H9 (cell line): ENCODE measurements around the gene PHF12. TPM values are rescaled to one million over a fixed set of nuclear protein-coding genes. Genes with fewer than 3 reads are reported as not detected.

Source experiments
- DNase-seq: peaks from one replicate; pipeline ENCODE4 v3.0.0-alpha.2; 2017
- H2AFZ ChIP-seq: one replicate; pipeline ENCODE4 v1.6.1; 2013; ENCODE audit warnings: mild to moderate bottlenecking, low read length, control low read depth, moderate library complexity
- H2AK5ac ChIP-seq: 2 replicates; pipeline ENCODE4 v1.6.1; 2013; ENCODE audit warnings: low read length, control low read depth, mixed read lengths; ENCODE audit not compliant: insufficient read length
- H2BK120ac ChIP-seq: one replicate; pipeline ENCODE4 v1.6.1; 2013; ENCODE audit warnings: low read depth, mild to moderate bottlenecking, low read length, control low read depth, inconsistent platforms; ENCODE audit not compliant: poor library complexity, severe bottlenecking
- H2BK12ac ChIP-seq: 2 replicates; pipeline ENCODE4 v1.6.1; 2013; ENCODE audit warnings: low read length, control low read depth, mixed read lengths, low read depth; ENCODE audit not compliant: insufficient read length
- H2BK15ac ChIP-seq: 2 replicates; pipeline ENCODE4 v1.6.1; 2013; ENCODE audit warnings: low read depth, low read length, control low read depth
- H2BK20ac ChIP-seq: one replicate; pipeline ENCODE4 v1.6.1; 2013; ENCODE audit warnings: low read depth, mild to moderate bottlenecking, low read length, control low read depth, inconsistent platforms; ENCODE audit not compliant: poor library complexity, severe bottlenecking
- H2BK5ac ChIP-seq: 2 replicates; pipeline ENCODE4 v1.6.1; 2013; ENCODE audit warnings: low read length, control low read depth, mixed read lengths; ENCODE audit not compliant: insufficient read length
- H3K14ac ChIP-seq: 2 replicates; pipeline ENCODE4 v1.6.1; 2013; ENCODE audit warnings: low read length, control low read depth; ENCODE audit not compliant: insufficient read depth
- H3K18ac ChIP-seq: 2 replicates; pipeline ENCODE4 v1.6.1; 2013; ENCODE audit warnings: low read depth, mild to moderate bottlenecking, mixed read lengths, low read length, control low read depth; ENCODE audit not compliant: insufficient read length
- H3K23ac ChIP-seq: 2 replicates; pipeline ENCODE4 v1.6.1; 2013; ENCODE audit warnings: low read length, control low read depth, mixed read lengths, low read depth; ENCODE audit not compliant: insufficient read length
- H3K23me2 ChIP-seq: 2 replicates; pipeline ENCODE4 v1.6.1; 2013; ENCODE audit warnings: low read depth, mild to moderate bottlenecking, mixed read lengths, low read length, control low read depth; ENCODE audit not compliant: insufficient read length, poor library complexity, severe bottlenecking
- H3K27ac ChIP-seq: 2 replicates; pipeline ENCODE4 v1.5.1; 2013; ENCODE audit warnings: low read length, control low read depth, mixed read lengths, low read depth; ENCODE audit not compliant: insufficient read length
- H3K27me3 ChIP-seq: 2 replicates; pipeline ENCODE4 v1.6.1; 2013; ENCODE audit warnings: low read length, control low read depth, inconsistent platforms; ENCODE audit not compliant: insufficient read depth
- H3K4ac ChIP-seq: 2 replicates; pipeline ENCODE4 v1.6.1; 2013; ENCODE audit warnings: low read depth, mild to moderate bottlenecking, control low read depth, inconsistent platforms, low read length, moderate library complexity
- H3K4me1 ChIP-seq: 2 replicates; pipeline ENCODE4 v1.6.1; 2013; ENCODE audit warnings: low read length, control low read depth, inconsistent platforms; ENCODE audit not compliant: insufficient read depth
- H3K4me2 ChIP-seq: 2 replicates; pipeline ENCODE4 v1.6.1; 2013; ENCODE audit warnings: low read length, control low read depth, mixed read lengths; ENCODE audit not compliant: insufficient read length, insufficient read depth
- H3K56ac ChIP-seq: 2 replicates; pipeline ENCODE4 v1.6.1; 2013; ENCODE audit warnings: low read depth, mild to moderate bottlenecking, mixed read lengths, low read length, control low read depth; ENCODE audit not compliant: insufficient read length
- H3K79me1 ChIP-seq: 2 replicates; pipeline ENCODE4 v1.6.1; 2013; ENCODE audit warnings: low read depth, mild to moderate bottlenecking, moderate library complexity, low read length, control low read depth, inconsistent platforms; ENCODE audit not compliant: insufficient read depth, poor library complexity, severe bottlenecking
- H3K79me2 ChIP-seq: 2 replicates; pipeline ENCODE4 v1.6.1; 2013; ENCODE audit warnings: low read length, control low read depth, inconsistent platforms; ENCODE audit not compliant: insufficient read depth
- H3K9ac ChIP-seq: 2 replicates; pipeline ENCODE4 v1.6.1; 2013; ENCODE audit warnings: low read length, control low read depth, mixed read lengths; ENCODE audit not compliant: insufficient read length; ENCODE audit errors: extremely low read depth
- H3K9me3 ChIP-seq: one replicate; pipeline ENCODE4 v1.6.1; 2013; ENCODE audit warnings: low read depth, low read length, inconsistent platforms; ENCODE audit not compliant: control insufficient read depth
- H3T11ph ChIP-seq: one replicate; pipeline ENCODE4 v1.6.1; 2013; ENCODE audit warnings: mild to moderate bottlenecking, low read length, control low read depth, inconsistent platforms
- H4K20me1 ChIP-seq: one replicate; pipeline ENCODE4 v1.6.1; 2013; ENCODE audit not compliant: control insufficient read depth, insufficient read length, insufficient read depth
- H4K5ac ChIP-seq: 2 replicates; pipeline ENCODE4 v1.6.1; 2013; ENCODE audit warnings: low read depth, mild to moderate bottlenecking, mixed read lengths, low read length, control low read depth; ENCODE audit not compliant: insufficient read length
- H4K8ac ChIP-seq: replicated peaks from 2 replicates; pipeline ENCODE4 v1.6.1; 2013; ENCODE audit warnings: low read length, control low read depth, mixed read lengths, low read depth; ENCODE audit not compliant: insufficient read length
- H4K91ac ChIP-seq: 2 replicates; pipeline ENCODE4 v1.6.1; 2013; ENCODE audit warnings: low read depth, mild to moderate bottlenecking, moderate library complexity, mixed read lengths, low read length, control low read depth; ENCODE audit not compliant: insufficient read length
- H3K27ac Mint-ChIP-seq, 3 experiments: 2 replicates in 2 of 3; 3 replicates in 1 of 3; pipeline ENCODE4 v1.8.0; 2020 to 2021; ENCODE audit warnings: mixed read lengths in 3 of 3, mild to moderate bottlenecking in 1 of 3, moderate library complexity in 1 of 3
- H3K27me3 Mint-ChIP-seq: 2 replicates; pipeline ENCODE4 v1.8.0; 2021; ENCODE audit warnings: low read depth, mild to moderate bottlenecking, moderate library complexity, mixed read lengths
- H3K36me3 Mint-ChIP-seq, 3 experiments: 2 replicates in 2 of 3; 3 replicates in 1 of 3; pipeline ENCODE4 v1.8.0; 2020 to 2021; ENCODE audit warnings: low read depth in 3 of 3, mixed read lengths in 3 of 3; ENCODE audit not compliant: insufficient read depth in 1 of 3
- H3K4me1 Mint-ChIP-seq, 2 experiments: 2 replicates each; pipeline ENCODE4 v1.8.0; 2020; ENCODE audit warnings: mixed read lengths in 2 of 2
- H3K4me3 Mint-ChIP-seq, 2 experiments: 2 replicates in 1 of 2; 3 replicates in 1 of 2; pipeline ENCODE4 v1.8.0; 2020 to 2021; ENCODE audit warnings: mild to moderate bottlenecking in 2 of 2, mixed read lengths in 2 of 2, moderate library complexity in 1 of 2
- H3K9me3 Mint-ChIP-seq, 2 experiments: 2 replicates in 1 of 2; 3 replicates in 1 of 2; pipeline ENCODE4 v1.8.0; 2020; ENCODE audit warnings: mild to moderate bottlenecking in 2 of 2, mixed read lengths in 2 of 2, moderate library complexity in 1 of 2
- CTCF ChIP-seq: fragments of 200-600 bp; sonication (generic); conservative IDR thresholded peaks from 3 replicates; pipeline ENCODE4 v1.8.0; 2021; ENCODE audit warnings: antibody characterized with exemption, mild to moderate bottlenecking
- WGBS: extraction: QIAGEN DNeasy Blood & Tissue Kit; methylation state at CpG from one replicate; pipeline ENCODE4 v1.1.7; 2013; ENCODE audit warnings: missing lambda C conversion rate, low lambda C conversion rate, mixed read lengths; ENCODE audit not compliant: insufficient read length; ENCODE audit errors: extremely low coverage; 5-methylcytosine and 5-hydroxymethylcytosine counted together
- total RNA-seq: library from RNA; stranded (reverse); gene quantifications from 2 replicates; pipeline ENCODE4 v1.2.1, GENCODE V29; 2021

PHF12 gene
- total RNA-seq, 1 experiment from 2014 or later, result 62.1 TPM

- DNase-seq, result no peak
Observed at GRCh38 chr17:28978356-28978964, 27.1 kb upstream of the PHF12 start.

More at GRCh38 chr17:28978356-28978964, 27.1 kb upstream of the PHF12 start:
- Histone ChIP-seq H3T11ph (no peak overlapping the region), H3K4me2 (no peak overlapping the region), H2AFZ (no peak overlapping the region), H3K4me1 (peaks cover 1% of the 10 kb centered on the region; the same call in 1 of the 2 replicates), H2BK5ac (no peak overlapping the region), H3K27me3 (no peaks in the 10 kb centered on the region), H2BK15ac (no peak overlapping the region), H3K23ac (no peak overlapping the region), H3K56ac (no peak overlapping the region), H3K4ac (no peak overlapping the region), H4K5ac (no peak overlapping the region), H3K79me1 (no peaks in the 10 kb centered on the region), H2BK12ac (no peak overlapping the region), H3K9ac (no peak overlapping the region), H2AK5ac (no peak overlapping the region), H3K27ac (no peak overlapping the region), H3K14ac (no peak overlapping the region), H2BK20ac (no peak overlapping the region), H3K18ac (no peak overlapping the region), H3K79me2 (no peaks in the 10 kb centered on the region), H3K9me3 (no peaks in the 10 kb centered on the region), H3K23me2 (no peaks in the 10 kb centered on the region), H4K20me1 (no peaks in the 10 kb centered on the region), H4K91ac (no peak overlapping the region), H2BK120ac (no peak overlapping the region), H4K8ac (no peak overlapping the region)
- no peak for TF ChIP-seq CTCF
- H3K27me3 Mint-ChIP-seq, result peaks cover 13% of the 10 kb centered on the region
- no peak overlapping the region; a peak in 1 of 5 replicates for H3K4me3 Mint-ChIP-seq
- no CpG with 5 or more reads among the region's 2 CpGs for WGBS
- no peaks in the 10 kb centered on the region; a peak in 1 of 7 replicates for H3K36me3 Mint-ChIP-seq
- H3K4me1 Mint-ChIP-seq, result peaks cover 19 to 22% of the 10 kb centered on the region in 2 experiments
- no peaks in the 10 kb centered on the region for H3K9me3 Mint-ChIP-seq
- no peak overlapping the region for H3K27ac Mint-ChIP-seq
